ENCODE results near the gene ALDH4A1.

ALDH4A1 gene

DNA sequence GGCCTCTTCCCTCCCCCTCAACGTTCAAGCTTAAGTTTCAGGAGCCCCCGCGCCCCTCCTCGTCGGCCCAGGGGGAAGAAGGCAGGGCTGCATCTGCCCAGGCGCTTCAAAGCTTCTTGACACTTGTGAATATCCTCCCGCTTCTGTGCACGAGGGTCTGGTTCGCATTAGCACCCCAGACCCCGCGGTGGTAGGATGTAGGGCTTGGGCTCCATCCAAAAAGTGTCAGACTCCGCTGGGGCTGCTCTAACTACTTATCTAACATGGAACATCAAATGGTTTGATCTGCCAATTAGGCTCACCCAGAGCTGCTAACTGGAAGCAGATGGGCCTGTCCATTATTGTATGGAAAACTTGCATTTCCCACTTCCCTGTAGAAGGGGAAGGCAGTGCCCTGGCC, 71.8 kb downstream of the ALDH4A1 start:
- H3K4me3 ChIP-seq (ENCODE audit: low read depth in 1 of 2, low read length in 1 of 2), result no peak overlapping the region
- H3K4me1 ChIP-seq (ENCODE audit: control insufficient read depth in 1 of 2, insufficient read depth in 1 of 2, low read depth in 1 of 2, low read length in 1 of 2), result no peaks in the 10 kb centered on the region
- H3K27ac ChIP-seq, result no peak overlapping the region
- no peaks in the 10 kb centered on the region for H3K9me3 ChIP-seq
- peaks cover 26% of the 10 kb centered on the region for H3K27me3 ChIP-seq
- TF ChIP-seq, protein P1, sequence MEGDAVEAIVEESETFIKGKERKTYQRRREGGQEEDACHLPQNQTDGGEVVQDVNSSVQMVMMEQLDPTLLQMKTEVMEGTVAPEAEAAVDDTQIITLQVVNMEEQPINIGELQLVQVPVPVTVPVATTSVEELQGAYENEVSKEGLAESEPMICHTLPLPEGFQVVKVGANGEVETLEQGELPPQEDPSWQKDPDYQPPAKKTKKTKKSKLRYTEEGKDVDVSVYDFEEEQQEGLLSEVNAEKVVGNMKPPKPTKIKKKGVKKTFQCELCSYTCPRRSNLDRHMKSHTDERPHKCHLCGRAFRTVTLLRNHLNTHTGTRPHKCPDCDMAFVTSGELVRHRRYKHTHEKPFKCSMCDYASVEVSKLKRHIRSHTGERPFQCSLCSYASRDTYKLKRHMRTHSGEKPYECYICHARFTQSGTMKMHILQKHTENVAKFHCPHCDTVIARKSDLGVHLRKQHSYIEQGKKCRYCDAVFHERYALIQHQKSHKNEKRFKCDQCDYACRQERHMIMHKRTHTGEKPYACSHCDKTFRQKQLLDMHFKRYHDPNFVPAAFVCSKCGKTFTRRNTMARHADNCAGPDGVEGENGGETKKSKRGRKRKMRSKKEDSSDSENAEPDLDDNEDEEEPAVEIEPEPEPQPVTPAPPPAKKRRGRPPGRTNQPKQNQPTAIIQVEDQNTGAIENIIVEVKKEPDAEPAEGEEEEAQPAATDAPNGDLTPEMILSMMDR (IDR thresholded peaks at IDR 0.05), result no peak
- no peaks in the 10 kb centered on the region for H3K36me3 ChIP-seq

DNA sequence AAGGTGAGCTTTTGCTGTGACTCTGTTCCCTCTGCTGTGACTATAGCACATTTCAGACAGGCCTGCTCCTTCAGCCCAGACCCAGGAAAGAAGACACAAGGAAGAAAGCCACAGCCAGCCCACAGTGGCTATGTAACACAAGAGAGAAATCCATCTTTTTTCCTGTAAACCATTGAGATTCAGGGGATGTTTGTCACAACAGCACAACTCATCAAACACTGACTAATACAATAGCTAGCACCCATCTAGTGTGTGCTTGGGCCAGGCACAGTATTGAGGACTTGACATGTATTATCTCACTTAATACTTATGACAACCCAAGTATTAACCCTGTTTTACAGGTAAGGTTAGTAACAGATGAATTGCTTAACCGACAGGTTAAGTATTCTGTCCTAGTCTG, 72.7 kb downstream of the ALDH4A1 start:
- H3K4me1 ChIP-seq (ENCODE audit: control insufficient read depth in 1 of 2, insufficient read depth in 1 of 2, low read depth in 1 of 2, low read length in 1 of 2), result no peaks in the 10 kb centered on the region
- H3K27ac ChIP-seq, result no peak overlapping the region
- peaks cover 17% of the 10 kb centered on the region for H3K27me3 ChIP-seq
- TF ChIP-seq, protein P1 (IDR thresholded peaks at IDR 0.05), result no peak
- no peaks in the 10 kb centered on the region for H3K9me3 ChIP-seq
- H3K36me3 ChIP-seq, result no peaks in the 10 kb centered on the region
- H3K4me3 ChIP-seq (ENCODE audit: low read depth in 1 of 2, low read length in 1 of 2), result no peak overlapping the region

DNA sequence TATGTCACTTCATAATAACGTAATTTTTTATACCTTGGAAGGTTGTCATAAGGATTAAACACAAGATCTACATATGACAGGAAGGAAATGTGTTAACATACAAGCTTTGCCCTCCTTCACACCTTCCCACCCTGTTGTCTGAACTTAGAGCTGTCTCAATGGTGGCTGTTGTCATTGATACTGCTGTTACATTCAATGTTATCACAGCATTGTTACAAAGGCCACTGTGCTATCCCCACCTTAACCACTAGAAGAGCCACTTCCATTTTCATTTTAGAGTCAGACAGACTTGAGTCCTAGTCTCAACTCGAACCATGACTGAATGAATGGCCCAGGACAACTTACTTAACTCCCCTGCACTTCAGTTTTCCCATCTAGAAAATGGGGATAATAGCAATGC, 74.1 kb downstream of the ALDH4A1 start:
- no peaks in the 10 kb centered on the region for H3K4me1 ChIP-seq (ENCODE audit: control insufficient read depth in 1 of 2, insufficient read depth in 1 of 2, low read depth in 1 of 2, low read length in 1 of 2)
- H3K4me3 ChIP-seq (ENCODE audit: low read depth in 1 of 2, low read length in 1 of 2), result no peak overlapping the region

DNA sequence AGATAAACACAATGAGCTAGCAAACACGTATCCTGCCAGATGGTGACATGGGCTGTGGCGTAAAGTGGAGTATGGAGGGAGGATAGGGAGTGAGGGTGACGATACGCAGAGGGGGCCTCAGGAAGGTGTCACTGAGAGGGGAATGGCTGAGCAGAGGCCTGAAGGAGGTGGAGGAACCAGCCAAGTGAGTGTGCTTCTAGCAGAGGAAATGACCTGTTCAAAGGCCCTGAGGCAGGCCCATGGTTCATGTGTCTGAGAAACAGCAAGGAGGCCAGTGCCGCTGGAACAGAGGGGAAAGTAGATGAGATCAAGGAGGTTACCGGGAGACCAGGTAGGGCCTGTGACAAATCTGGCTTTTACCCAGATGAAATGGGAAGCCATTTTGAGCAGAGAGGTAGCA, 78.9 kb downstream of the ALDH4A1 start:
- Histone ChIP-seq H3K4me1 (ENCODE audit: control insufficient read depth in 1 of 2, insufficient read depth in 1 of 2, low read depth in 1 of 2, low read length in 1 of 2) (no peaks in the 10 kb centered on the region), H3K36me3 (no peaks in the 10 kb centered on the region), H3K4me3 (ENCODE audit: low read depth in 1 of 2, low read length in 1 of 2) (no peak overlapping the region), H3K27ac (no peak overlapping the region), H3K9me3 (no peaks in the 10 kb centered on the region), H3K27me3 (peaks cover 21% of the 10 kb centered on the region)
- TF ChIP-seq, protein P1 (IDR thresholded peaks at IDR 0.05), result no peak

More for the DNA sequence above, 74.1 kb downstream of the ALDH4A1 start:
- TF ChIP-seq, protein P1 (IDR thresholded peaks at IDR 0.05), result no peak
- no peak overlapping the region for H3K27ac ChIP-seq
- H3K9me3 ChIP-seq, result no peaks in the 10 kb centered on the region
- H3K27me3 ChIP-seq, result peaks cover 5% of the 10 kb centered on the region
- no peaks in the 10 kb centered on the region for H3K36me3 ChIP-seq
